HG03108 (cell line): ENCODE results near the gene SDHAF1.

ENCODE experiments used
- ATAC-seq: cut with Tn5 transposase; IDR thresholded peaks from one replicate; pipeline ENCODE4 v1.9.1; 2021; ENCODE audit warnings: moderate library complexity; ENCODE audit not compliant: unreplicated experiment

The SDHAF1 gene

DNA sequence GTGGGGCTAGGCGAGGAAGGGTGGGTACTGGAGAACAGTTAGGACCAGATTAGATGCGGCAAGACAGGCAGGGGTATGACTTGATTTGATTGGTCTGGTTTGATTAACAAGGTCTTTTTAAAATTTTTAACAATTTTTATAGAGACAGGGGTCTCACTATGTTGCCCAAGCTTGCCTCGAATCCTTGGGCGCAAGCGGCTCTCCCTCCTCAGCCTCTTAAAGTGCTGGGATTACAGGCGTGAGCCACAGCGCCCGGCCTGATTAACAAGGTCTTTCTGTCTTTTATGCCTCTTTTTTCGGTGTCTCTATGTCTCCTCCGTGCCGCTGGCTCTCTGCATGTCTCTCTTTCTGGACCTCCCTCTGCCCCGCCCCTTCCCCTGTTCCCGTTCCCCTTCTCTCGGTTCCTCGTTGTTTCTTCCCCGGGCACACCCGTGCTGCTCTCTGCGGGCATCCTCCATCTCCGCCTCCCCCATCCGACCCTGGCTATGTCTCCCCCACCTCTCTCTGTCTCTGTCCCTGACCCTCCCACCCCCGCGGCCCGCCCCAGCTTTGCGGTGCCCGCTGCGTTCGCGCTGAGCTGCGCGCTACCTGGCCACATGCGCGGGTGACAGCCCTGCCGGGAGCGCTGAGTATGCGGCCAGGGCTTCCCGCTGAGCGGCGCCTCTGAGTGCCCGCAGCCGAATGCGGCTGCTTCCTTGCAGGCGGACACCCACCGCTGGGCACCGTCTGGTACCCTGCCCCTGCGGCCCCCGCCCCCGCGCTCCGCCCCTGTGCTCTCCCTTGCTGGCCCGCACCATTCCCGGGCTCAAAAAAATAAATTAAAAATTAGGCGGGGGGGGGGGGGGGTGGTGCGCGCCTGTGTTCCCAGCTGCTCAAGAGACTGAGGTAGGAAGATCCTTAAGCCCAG, 8.1 kb upstream of the SDHAF1 start:
- ATAC-seq, result no peak

GRCh38 chr19:35987571-35987896, 7.5 kb upstream of the SDHAF1 start:
- no peak for ATAC-seq

DNA sequence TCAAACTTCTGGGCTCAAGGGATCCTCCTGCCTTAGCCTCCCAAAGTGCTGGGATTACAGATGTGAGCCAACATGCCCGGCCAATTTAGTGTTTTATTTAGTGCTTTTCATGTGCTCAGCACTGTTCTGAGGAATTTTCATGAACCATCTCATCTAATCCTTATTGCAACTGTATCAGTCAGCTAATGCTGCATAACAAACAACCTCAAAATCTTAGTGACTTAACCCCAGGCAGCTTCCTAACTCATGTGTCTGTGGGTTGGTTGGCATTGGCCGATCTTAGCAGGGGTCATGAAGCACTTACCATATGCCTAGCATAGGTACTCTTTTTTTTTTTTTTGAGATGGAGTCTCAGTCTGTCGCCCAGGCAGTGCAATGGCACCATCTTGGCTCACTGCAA, 6.2 kb upstream of the SDHAF1 start:
- ATAC-seq, result no peak

DNA sequence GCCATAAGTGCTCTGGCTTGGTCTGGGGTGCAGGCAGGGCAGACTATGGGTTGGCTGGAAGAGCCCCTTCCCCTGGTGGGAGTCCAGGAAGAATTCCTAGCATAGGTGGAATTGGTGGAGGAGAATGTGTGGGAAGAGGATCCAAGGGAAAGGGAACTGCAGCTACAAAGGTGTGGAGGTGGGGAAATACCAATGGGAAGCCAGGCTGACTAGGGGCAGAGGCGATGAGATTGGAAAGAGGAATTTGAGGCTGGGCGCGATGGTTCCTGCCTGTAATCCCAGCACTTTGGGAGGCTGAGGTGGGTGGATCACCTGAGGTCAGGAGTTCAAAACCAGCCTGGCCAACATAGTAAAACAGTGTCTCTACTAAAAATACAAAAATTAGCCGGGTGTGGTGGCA, 4.8 kb upstream of the SDHAF1 start:
- ATAC-seq, result no peak

DNA sequence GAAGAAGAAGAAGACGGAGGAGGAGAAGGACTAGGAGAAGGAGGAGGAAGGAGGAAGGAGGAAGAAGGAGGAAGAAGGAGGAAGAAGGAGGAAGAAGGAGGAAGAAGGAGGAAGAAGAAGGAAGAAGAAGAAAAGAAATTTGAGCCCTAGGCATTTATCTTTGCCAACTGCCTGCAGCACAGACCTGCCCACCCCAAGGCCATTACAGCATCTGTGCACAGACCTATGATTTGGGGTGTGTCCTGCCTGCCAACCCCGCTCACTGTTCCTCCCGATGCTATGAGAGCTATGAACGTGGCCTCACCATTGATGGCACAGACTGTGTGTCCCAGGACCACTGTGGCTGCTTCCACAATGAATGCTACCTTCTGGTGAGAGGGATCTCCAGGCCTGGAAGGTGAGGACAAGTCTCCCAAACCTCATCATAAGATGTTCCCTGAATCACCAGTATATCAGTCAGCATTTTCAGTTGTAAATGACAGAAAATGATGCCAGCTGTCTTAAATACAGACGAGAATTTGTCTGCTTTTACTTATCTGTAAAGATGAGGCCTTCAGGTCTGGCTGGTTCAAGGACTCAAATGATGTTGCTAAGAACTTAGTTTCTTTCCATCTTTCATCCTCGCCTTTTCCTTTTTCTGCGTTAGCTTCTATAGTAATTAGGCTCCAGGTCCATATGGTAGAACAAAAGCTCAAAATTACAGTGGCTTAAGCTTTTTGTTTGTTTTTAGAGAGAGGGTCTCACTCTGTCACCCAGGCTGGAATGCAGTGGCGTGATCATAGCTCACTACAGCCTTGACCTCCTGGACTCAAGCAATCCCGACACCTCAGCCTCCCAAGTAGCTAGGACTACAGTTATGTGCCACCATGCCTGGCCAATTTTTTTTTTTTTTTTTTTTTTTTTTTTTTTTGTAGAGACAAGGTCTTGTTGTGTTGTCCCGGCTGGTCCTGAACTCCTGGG, 3.9 kb upstream of the SDHAF1 start:
- no peak for ATAC-seq

GRCh38 chr19:35991731-35992450, 3.1 kb upstream of the SDHAF1 start:
- ATAC-seq, result no peak

GRCh38 chr19:35992907-35993765, 1.9 kb upstream of the SDHAF1 start:
- ATAC-seq, result no peak

- ATAC-seq, result no peak
Measured at GRCh38 chr19:35993923-35994598, 927 bp upstream of the SDHAF1 start.

DNA sequence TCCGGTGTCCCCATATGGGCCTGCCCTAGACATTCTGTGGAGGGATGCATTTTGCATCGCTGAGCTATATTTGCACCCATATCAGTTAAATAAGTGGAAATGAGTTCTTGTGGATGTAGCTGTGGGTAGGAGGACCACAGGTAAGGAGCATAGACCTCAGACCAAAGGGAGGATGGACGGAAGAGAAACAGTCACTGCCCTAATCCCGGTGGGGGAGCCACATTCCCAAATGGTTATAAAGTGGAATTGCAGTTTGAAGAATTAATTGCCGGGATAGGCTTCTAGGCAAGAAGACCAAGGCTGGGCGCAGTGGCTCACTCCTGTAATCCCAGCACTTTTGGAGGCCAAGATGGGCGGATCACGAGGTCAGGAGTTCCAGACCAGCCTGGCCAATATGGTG, 1.8 kb downstream of the SDHAF1 start:
- ATAC-seq, result no peak

DNA sequence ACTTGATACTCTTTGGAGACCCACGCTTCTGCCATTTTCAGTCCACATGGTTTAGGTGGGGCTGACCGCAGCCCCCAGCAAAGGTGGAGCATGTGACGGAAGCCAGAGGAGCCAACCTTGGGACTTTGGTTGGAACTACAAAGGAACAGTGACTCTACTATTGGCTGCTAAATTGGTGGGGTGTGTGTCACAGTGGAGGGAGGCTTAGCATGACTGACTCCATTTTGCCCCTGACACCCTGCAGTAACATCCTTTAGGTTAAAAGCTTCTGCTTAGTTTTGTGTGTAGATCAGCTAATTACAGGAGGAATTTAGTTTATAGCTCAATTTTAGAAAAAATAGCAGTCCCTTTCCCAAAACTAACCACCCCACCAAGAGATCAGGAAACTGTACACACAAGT, 6.6 kb downstream of the SDHAF1 start:
- ATAC-seq, result no peak

GRCh38 chr19:36003284-36003683, 8.3 kb downstream of the SDHAF1 start:
- no peak for ATAC-seq

DNA sequence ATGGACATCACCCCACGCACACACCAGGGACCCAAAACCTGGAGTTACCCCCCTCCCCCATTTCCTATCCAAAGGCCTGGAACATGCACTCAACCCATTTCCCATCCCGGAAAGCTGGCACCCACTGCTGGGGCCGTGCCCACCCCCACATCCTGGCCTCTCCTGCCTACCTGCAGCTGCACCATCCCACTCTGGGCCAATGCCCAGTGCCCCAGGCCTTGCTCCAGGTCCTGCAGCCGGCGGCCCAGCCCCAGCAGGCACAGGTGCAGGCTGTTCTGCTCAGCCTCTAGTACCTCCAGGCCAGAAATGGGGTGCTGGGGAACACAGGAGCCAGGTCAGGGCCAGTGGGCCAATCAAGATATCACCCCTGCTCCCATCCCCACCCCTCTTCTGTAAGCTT, 12.0 kb downstream of the SDHAF1 start:
- no peak for ATAC-seq

DNA sequence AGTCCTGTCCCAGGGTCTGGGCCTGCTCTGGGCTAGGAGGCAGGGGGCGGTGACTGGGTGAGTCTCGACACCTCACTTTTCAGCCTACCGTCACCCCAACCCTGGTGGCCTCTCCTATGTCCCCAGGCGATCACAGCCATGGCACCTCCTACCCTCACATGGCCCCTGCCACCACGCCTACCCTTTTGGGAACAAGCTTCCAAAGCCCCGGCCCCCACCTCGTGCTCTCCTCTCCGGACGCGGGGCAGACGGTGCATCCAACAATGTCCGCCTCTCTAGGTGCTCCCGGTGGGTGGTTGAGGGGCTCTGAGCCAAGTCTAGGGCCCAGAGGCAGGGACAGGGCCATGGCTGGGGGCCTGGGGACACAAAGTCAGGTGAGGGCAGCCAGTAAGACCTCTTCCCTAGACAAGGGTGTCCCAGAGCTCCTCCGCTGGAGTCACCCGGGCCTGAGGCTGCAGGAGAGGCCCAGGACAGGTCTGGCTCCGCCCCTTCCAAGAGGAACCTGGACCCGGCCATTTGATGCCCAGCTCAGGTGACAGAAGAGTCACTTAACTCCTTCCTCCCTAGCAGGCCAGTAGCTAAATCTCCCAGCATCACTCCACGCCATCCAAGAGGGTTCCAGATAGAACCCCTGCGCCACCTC, 13.5 kb downstream of the SDHAF1 start, which contains the start of gene SYNE4:
Gene SYNE4 (minus strand): TSS at position 478 of the 643 bp plus-strand sequence. CDS start 132 bp downstream, at position 346.
- ATAC-seq, result no peak

- ATAC-seq, result no peak
Measured at GRCh38 chr19:36009220-36009619, 14.2 kb downstream of the SDHAF1 start.

- ATAC-seq, result no peak
Measured at GRCh38 chr19:36009633-36010379, 14.8 kb downstream of the SDHAF1 start.

DNA sequence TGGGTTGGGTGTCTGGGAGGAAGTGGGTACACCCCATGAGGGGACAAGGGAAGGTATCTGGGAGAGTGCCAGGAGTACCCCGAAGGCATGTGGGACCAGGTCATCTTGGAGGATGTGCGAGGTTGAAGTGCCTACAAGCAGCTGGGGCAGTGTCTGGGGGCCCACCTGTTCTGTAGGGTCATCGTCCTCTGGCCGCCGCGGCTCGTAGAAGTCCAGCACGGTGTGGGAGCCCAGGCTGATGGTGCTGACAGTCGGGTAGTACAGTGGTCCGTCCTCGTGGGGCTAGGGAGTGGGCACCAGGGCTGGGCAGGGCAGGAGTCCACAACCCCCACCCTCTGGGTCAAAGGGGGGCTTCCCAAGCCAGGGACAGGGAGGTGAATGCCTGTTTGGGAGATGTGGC, 15.4 kb downstream of the SDHAF1 start:
- no peak for ATAC-seq

DNA sequence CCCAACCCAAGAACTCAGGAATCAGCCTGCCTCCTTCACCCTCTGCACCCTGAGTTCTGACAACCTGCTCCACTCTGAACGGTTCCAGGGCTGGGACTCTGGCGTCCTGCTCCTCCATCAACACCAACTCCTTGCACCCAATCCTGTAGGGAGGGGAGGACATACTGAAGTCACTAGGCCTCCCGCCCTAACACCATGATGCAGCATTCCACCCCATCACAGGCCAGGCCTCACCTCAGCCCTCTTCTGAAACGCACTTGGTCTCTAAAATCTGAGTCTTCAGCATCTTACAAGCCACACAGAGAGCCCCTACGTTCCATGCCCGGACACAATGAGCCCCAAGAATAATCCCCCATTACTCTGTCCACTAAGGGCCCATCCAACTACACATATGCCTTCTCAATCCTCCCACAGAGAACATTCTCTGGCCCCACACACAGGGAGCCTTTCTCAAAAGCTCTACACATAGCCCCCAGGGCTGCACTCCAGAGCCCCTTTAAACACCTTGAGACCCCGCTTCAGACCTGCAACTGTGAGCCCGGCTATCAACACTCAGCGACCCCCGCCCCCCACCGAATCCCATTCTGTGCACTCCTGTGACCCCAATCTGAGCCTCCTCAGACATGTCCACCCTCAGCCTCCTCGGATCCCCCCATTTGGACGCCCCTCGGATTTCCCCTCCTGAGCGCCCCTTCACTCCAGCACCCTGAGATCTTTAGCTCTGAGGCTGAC, 18.5 kb downstream of the SDHAF1 start:
- ATAC-seq, result no peak
